Measurements from ENCODE around the gene EFL1.

Gene EFL1

GRCh38 chr15:82174471-82175235 lies 87.9 kb downstream of the EFL1 start:
- Histone ChIP-seq H3K4me1 (ENCODE audit: insufficient read depth, insufficient read length) (no peaks in the 10 kb centered on the region), H3K36me3 (ENCODE audit: insufficient read depth, insufficient read length, low read length) (no peaks in the 10 kb centered on the region), H3K9ac (ENCODE audit: insufficient read length, low read depth) (no peak overlapping the region), H3K27me3 (ENCODE audit: insufficient read depth, insufficient read length) (no peaks in the 10 kb centered on the region), H3K4me3 (ENCODE audit: insufficient read length, low read depth) (no peak overlapping the region), H3K9me3 (ENCODE audit: insufficient read depth, low read length) (no peaks in the 10 kb centered on the region)
- TF ChIP-seq YY1 (IDR thresholded peaks at IDR 0.05; ENCODE audit: insufficient read depth, insufficient read length) (no peak), ZNF274 (IDR thresholded peaks at IDR 0.05; ENCODE audit: low read depth, low read length) (no peak), SUZ12 (IDR thresholded peaks at IDR 0.05; ENCODE audit: extremely low read depth, insufficient read depth, insufficient read length) (no peak)
- no peak for DNase-seq (ENCODE audit: low read depth, low spot score)

- Histone ChIP-seq H3K4me3 (ENCODE audit: insufficient read length, low read depth) (no peak overlapping the region), H3K36me3 (ENCODE audit: insufficient read depth, insufficient read length, low read length) (no peaks in the 10 kb centered on the region), H3K27me3 (ENCODE audit: insufficient read depth, insufficient read length) (no peaks in the 10 kb centered on the region), H3K9me3 (ENCODE audit: insufficient read depth, low read length) (no peaks in the 10 kb centered on the region), H3K9ac (ENCODE audit: insufficient read length, low read depth) (no peak overlapping the region), H3K4me1 (ENCODE audit: insufficient read depth, insufficient read length) (no peaks in the 10 kb centered on the region)
- no peak for TF ChIP-seq YY1 (IDR thresholded peaks at IDR 0.05; ENCODE audit: insufficient read depth, insufficient read length)
- no peak for TF ChIP-seq ZNF274 (IDR thresholded peaks at IDR 0.05; ENCODE audit: low read depth, low read length)
- no peak for DNase-seq (ENCODE audit: low read depth, low spot score)
Measured at GRCh38 chr15:82173108-82173507, 89.4 kb downstream of the EFL1 start.

DNA sequence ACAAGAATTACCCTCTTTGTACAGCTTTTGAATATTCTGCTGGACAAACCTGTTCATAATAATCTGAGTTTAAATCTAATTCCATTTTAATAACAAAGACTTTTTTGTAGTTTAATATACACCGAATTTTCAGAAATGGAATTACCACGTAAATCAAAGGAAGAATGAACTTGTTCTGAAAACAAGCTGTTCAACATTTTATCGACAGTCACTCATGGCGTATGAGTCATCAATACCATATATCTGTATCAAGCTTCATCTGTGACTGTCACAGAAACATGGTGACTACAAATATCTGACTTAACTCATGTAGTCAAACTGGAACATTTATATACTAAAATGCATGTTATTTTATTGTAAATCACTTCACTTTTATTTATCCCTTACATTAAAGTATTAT lies 90.0 kb downstream of the EFL1 start:
- no peak overlapping the region for H3K4me3 ChIP-seq (ENCODE audit: insufficient read length, low read depth)
- H3K27me3 ChIP-seq (ENCODE audit: insufficient read depth, insufficient read length), result no peaks in the 10 kb centered on the region
- H3K36me3 ChIP-seq (ENCODE audit: insufficient read depth, insufficient read length, low read length), result no peaks in the 10 kb centered on the region
- no peaks in the 10 kb centered on the region for H3K9me3 ChIP-seq (ENCODE audit: insufficient read depth, low read length)
- H3K4me1 ChIP-seq (ENCODE audit: insufficient read depth, insufficient read length), result no peaks in the 10 kb centered on the region
- DNase-seq (ENCODE audit: low read depth, low spot score), result no peak
- TF ChIP-seq YY1 (IDR thresholded peaks at IDR 0.05; ENCODE audit: insufficient read depth, insufficient read length), result no peak
- no peak for TF ChIP-seq SUZ12 (IDR thresholded peaks at IDR 0.05; ENCODE audit: extremely low read depth, insufficient read depth, insufficient read length)
- TF ChIP-seq ZNF274 (IDR thresholded peaks at IDR 0.05; ENCODE audit: low read depth, low read length), result no peak
- no peak overlapping the region for H3K9ac ChIP-seq (ENCODE audit: insufficient read length, low read depth)

GRCh38 chr15:82168757-82169156 lies 93.8 kb downstream of the EFL1 start:
- Histone ChIP-seq H3K9me3 (ENCODE audit: insufficient read depth, low read length) (no peaks in the 10 kb centered on the region), H3K9ac (ENCODE audit: insufficient read length, low read depth) (no peak overlapping the region), H3K36me3 (ENCODE audit: insufficient read depth, insufficient read length, low read length) (peaks cover under 1% of the 10 kb centered on the region), H3K27me3 (ENCODE audit: insufficient read depth, insufficient read length) (no peaks in the 10 kb centered on the region), H3K4me1 (ENCODE audit: insufficient read depth, insufficient read length) (no peaks in the 10 kb centered on the region), H3K4me3 (ENCODE audit: insufficient read length, low read depth) (no peak overlapping the region)
- TF ChIP-seq ZNF274 (IDR thresholded peaks at IDR 0.05; ENCODE audit: low read depth, low read length), result no peak
- no peak for TF ChIP-seq YY1 (IDR thresholded peaks at IDR 0.05; ENCODE audit: insufficient read depth, insufficient read length)
- no peak for TF ChIP-seq SUZ12 (IDR thresholded peaks at IDR 0.05; ENCODE audit: extremely low read depth, insufficient read depth, insufficient read length)
- DNase-seq (ENCODE audit: low read depth, low spot score), result no peak

GRCh38 chr15:82168296-82168695 lies 94.2 kb downstream of the EFL1 start:
- H3K27me3 ChIP-seq (ENCODE audit: insufficient read depth, insufficient read length), result no peaks in the 10 kb centered on the region
- DNase-seq (ENCODE audit: low read depth, low spot score), result no peak
- H3K36me3 ChIP-seq (ENCODE audit: insufficient read depth, insufficient read length, low read length), result peaks cover 5% of the 10 kb centered on the region
- no peaks in the 10 kb centered on the region for H3K4me1 ChIP-seq (ENCODE audit: insufficient read depth, insufficient read length)
- H3K9ac ChIP-seq (ENCODE audit: insufficient read length, low read depth), result no peak overlapping the region
- TF ChIP-seq YY1 (IDR thresholded peaks at IDR 0.05; ENCODE audit: insufficient read depth, insufficient read length) (no peak), SUZ12 (IDR thresholded peaks at IDR 0.05; ENCODE audit: extremely low read depth, insufficient read depth, insufficient read length) (no peak), ZNF274 (IDR thresholded peaks at IDR 0.05; ENCODE audit: low read depth, low read length) (no peak)
- no peak overlapping the region for H3K4me3 ChIP-seq (ENCODE audit: insufficient read length, low read depth)
- H3K9me3 ChIP-seq (ENCODE audit: insufficient read depth, low read length), result no peaks in the 10 kb centered on the region

DNA sequence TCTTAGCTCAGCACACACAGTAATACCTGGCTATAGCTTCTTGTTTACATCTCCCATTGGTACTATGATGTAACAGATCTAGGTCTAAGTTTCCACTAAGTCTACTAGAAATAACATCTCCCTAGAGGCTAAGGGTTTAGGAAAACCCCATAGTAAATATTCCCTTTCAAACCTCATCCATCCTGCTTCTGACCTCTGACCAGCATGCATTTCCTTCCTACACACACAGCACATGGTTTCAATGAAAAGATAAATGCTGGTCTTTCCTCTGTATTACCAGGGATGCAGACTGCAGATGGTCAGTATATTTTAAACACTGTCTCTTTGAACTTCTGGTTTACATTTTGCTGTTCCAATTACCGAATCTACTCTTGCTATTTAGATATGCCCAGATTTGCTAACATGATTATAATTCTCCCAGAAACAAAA lies 96.6 kb downstream of the EFL1 start:
- DNase-seq (ENCODE audit: low read depth, low spot score), result no peak
- Histone ChIP-seq H3K36me3 (ENCODE audit: insufficient read depth, insufficient read length, low read length) (peaks cover 13% of the 10 kb centered on the region), H3K9me3 (ENCODE audit: insufficient read depth, low read length) (no peaks in the 10 kb centered on the region), H3K27me3 (ENCODE audit: insufficient read depth, insufficient read length) (no peaks in the 10 kb centered on the region), H3K4me1 (ENCODE audit: insufficient read depth, insufficient read length) (no peaks in the 10 kb centered on the region), H3K9ac (ENCODE audit: insufficient read length, low read depth) (no peak overlapping the region), H3K4me3 (ENCODE audit: insufficient read length, low read depth) (no peak overlapping the region)
- no peak for TF ChIP-seq SUZ12 (IDR thresholded peaks at IDR 0.05; ENCODE audit: extremely low read depth, insufficient read depth, insufficient read length)
- TF ChIP-seq ZNF274 (IDR thresholded peaks at IDR 0.05; ENCODE audit: low read depth, low read length), result no peak
- no peak for TF ChIP-seq YY1 (IDR thresholded peaks at IDR 0.05; ENCODE audit: insufficient read depth, insufficient read length)

DNA sequence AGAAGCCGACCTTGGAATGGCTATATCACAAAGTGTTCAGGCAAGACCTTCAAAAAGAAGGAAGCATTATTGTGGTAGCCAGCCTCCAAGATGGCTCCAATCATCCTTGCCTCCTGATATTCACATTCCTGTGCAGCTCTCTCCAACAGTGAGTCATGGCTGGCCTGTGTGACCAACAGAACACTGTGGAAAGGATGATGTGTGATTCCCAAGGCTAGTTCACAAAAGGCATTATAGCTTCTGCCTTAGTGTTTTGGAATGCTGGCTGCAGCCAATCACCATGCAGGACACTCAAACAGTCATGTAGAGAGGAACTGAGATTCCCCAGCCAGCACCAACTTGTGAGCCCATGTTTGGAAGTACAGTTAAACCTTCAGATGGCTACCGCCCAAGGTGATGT lies 102.6 kb downstream of the EFL1 start:
- no peak overlapping the region for H3K9ac ChIP-seq (ENCODE audit: insufficient read length, low read depth)
- peak; percentile 8 for DNase-seq (ENCODE audit: low read depth, low spot score)
- peaks cover 13% of the 10 kb centered on the region for H3K36me3 ChIP-seq (ENCODE audit: insufficient read depth, insufficient read length, low read length)
- no peak for TF ChIP-seq SUZ12 (IDR thresholded peaks at IDR 0.05; ENCODE audit: extremely low read depth, insufficient read depth, insufficient read length)
- H3K4me3 ChIP-seq (ENCODE audit: insufficient read length, low read depth), result no peak overlapping the region
- no peaks in the 10 kb centered on the region for H3K27me3 ChIP-seq (ENCODE audit: insufficient read depth, insufficient read length)
- H3K9me3 ChIP-seq (ENCODE audit: insufficient read depth, low read length), result no peaks in the 10 kb centered on the region
- peaks cover 2% of the 10 kb centered on the region for H3K4me1 ChIP-seq (ENCODE audit: insufficient read depth, insufficient read length)

Data from NT2/D1 (cell line).